OCI-LY1 (cell line): Measurements from ENCODE around the gene ASIC3.

ENCODE experiments used
- H2AFZ ChIP-seq: fragments of 200-600 bp; sonication (generic), shearing (Covaris generic); 2 replicates; pipeline ENCODE4 v1.6.0; 2014; ENCODE audit warnings: antibody characterized with exemption, mild to moderate bottlenecking, low read length
- H3F3A ChIP-seq: fragments of 200-600 bp; sonication (generic), shearing (Covaris generic); 2 replicates; pipeline ENCODE4 v1.6.0; 2014; ENCODE audit warnings: mild to moderate bottlenecking, antibody characterized with exemption, low read length, moderate library complexity; ENCODE audit not compliant: insufficient read depth
- H3K27ac ChIP-seq: fragments of 200-600 bp; sonication (generic); 2 replicates; pipeline ENCODE4 v1.5.1; 2014; ENCODE audit warnings: low read length, mixed run types, mild to moderate bottlenecking, low read depth; ENCODE audit not compliant: poor library complexity, severe bottlenecking
- H3K27me3 ChIP-seq: fragments of 200-600 bp; sonication (generic); 2 replicates; pipeline ENCODE4 v1.6.0; 2014; ENCODE audit warnings: antibody characterized with exemption, mild to moderate bottlenecking, low read length, moderate library complexity; ENCODE audit not compliant: insufficient read depth
- H3K36me3 ChIP-seq: fragments of 200-600 bp; sonication (generic); 2 replicates; pipeline ENCODE4 v1.6.1; 2014; ENCODE audit warnings: mild to moderate bottlenecking, antibody characterized with exemption, low read length, moderate library complexity, mixed read lengths; ENCODE audit not compliant: insufficient read depth
- H3K4me1 ChIP-seq: fragments of 200-600 bp; sonication (generic); 2 replicates; pipeline ENCODE4 v1.5.1; 2014; ENCODE audit warnings: mild to moderate bottlenecking, low read length, moderate library complexity; ENCODE audit not compliant: insufficient read depth, severe bottlenecking
- H3K4me2 ChIP-seq: fragments of 200-600 bp; sonication (generic), shearing (Covaris generic); 2 replicates; pipeline ENCODE4 v1.6.1; 2014; ENCODE audit warnings: low read length
- H3K4me3 ChIP-seq: fragments of 200-600 bp; sonication (generic); 2 replicates; pipeline ENCODE4 v1.5.1; 2014; ENCODE audit warnings: low read length, low read depth, mild to moderate bottlenecking, mixed read lengths; ENCODE audit not compliant: poor library complexity, severe bottlenecking
- H3K79me2 ChIP-seq: fragments of 200-600 bp; shearing (Covaris generic); 2 replicates; pipeline ENCODE4 v1.6.1; 2016; ENCODE audit warnings: mixed run types, low read length, mixed read lengths; ENCODE audit not compliant: insufficient read depth
- H3K9ac ChIP-seq: fragments of 200-600 bp; sonication (generic), shearing (Covaris generic); 2 replicates; pipeline ENCODE4 v1.6.1; 2014; ENCODE audit warnings: mild to moderate bottlenecking, low read length, mixed read lengths
- H3K9me2 ChIP-seq: fragments of 200-600 bp; sonication (generic), shearing (Covaris generic); 2 replicates; pipeline ENCODE4 v1.6.1; 2014; ENCODE audit warnings: low read depth, mild to moderate bottlenecking, low read length, mixed read lengths
- H3K9me3 ChIP-seq: fragments of 200-600 bp; shearing (Covaris generic); 2 replicates; pipeline ENCODE4 v1.6.1; 2014; ENCODE audit warnings: low read length, mixed read lengths
- H4K20me1 ChIP-seq: fragments of 200-600 bp; sonication (generic), shearing (Covaris generic); 2 replicates; pipeline ENCODE4 v1.6.0; 2016; ENCODE audit warnings: mild to moderate bottlenecking, low read length; ENCODE audit not compliant: insufficient read depth
- CTCF ChIP-seq: fragments of 200-600 bp; sonication (generic), shearing (Covaris generic); IDR thresholded peaks from 2 replicates; pipeline ENCODE4 v1.5.1; 2017; ENCODE audit warnings: mild to moderate bottlenecking, antibody characterized with exemption, low read length, moderate library complexity, mixed read lengths
- EZH2 ChIP-seq: fragments of 200-600 bp; sonication (generic), shearing (Covaris generic); IDR thresholded peaks from 2 replicates; pipeline ENCODE4 v1.8.0; 2017; ENCODE audit warnings: borderline replicate concordance, mixed run types, mild to moderate bottlenecking, antibody characterized with exemption, low read length, moderate library complexity, mixed read lengths

The ASIC3 gene

DNA sequence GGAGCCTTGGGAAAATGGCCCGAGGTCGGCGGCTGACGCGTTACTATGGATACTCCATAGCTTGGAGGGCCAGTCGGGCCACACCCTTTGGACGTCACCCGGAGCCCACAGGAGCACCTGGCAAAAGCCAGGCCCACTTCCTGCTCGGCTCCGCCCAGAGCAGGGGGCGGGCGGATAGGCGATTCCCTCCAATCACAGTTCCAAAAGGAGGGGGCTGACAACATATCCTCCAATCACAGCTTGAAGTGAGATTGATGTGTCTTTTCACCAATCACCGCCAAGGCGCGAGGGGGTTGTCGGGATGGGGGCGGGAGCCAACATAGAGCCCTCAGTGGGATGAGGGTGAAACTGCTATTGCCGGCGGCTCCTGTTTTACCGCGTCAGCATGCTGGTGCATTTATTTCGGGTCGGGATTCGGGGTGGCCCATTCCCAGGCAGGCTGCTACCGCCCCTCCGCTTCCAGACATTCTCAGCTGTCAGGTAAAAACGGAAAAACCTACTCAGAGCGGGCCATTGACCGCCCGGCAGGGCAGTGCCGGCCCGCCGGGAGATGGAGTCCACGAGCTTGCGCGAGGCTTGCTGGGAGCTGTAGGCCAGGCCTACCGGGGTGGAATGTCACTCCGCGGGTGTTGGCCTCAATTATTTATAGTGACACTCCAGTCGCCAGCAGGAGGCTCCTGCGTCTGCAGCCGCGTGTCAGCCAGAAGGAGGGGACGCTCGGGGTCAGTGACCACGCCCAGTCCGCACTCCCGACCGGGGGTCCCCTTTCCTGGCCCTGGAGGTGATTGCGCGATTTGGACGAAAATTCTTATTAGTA lies 20.0 kb upstream of the ASIC3 start, which contains the start of gene ABCB8:
Gene ABCB8 (plus strand): TSS at position 320 of the 817 bp plus-strand sequence. CDS start 66 bp downstream, at position 386.
- H2AFZ ChIP-seq: peak within 1 kb of the TSS; percentile 48; the same call in 1 of the 2 replicates
- peak within 1 kb of the TSS; percentile 73 for H3K4me3 ChIP-seq
- peaks cover 24% of the 10 kb centered on the region for H3K4me1 ChIP-seq
- no peaks in the 10 kb centered on the region for H3K36me3 ChIP-seq
- peak within 1 kb of the TSS; percentile 66 for H3K4me2 ChIP-seq
- peak within 1 kb of the TSS; percentile 5 for H3K27ac ChIP-seq
- no peaks in the 10 kb centered on the region for H4K20me1 ChIP-seq
- H3K9me3 ChIP-seq: no peaks in the 10 kb centered on the region
- no peaks in the 10 kb centered on the region for H3K27me3 ChIP-seq
- peak within 1 kb of the TSS; percentile 71 for H3K9ac ChIP-seq
- H3K79me2 ChIP-seq: no peaks in the 10 kb centered on the region
- peak; percentile 54 for TF ChIP-seq CTCF
- TF ChIP-seq EZH2: no peak
- no peaks in the 10 kb centered on the region for H3F3A ChIP-seq
- no peaks in the 10 kb centered on the region for H3K9me2 ChIP-seq

GRCh38 chr7:151028948-151029501 lies 19.3 kb upstream of the ASIC3 start:
- Histone ChIP-seq H3K79me2 (no peaks in the 10 kb centered on the region), H3K9me2 (no peaks in the 10 kb centered on the region), H3K27ac (no peak overlapping the region), H3F3A (no peaks in the 10 kb centered on the region), H3K4me1 (peaks cover 24% of the 10 kb centered on the region), H3K36me3 (0 out of 2 replicates have a peak, but pooled peaks cover 3% of the 10 kb centered on the region), H3K4me2 (peak overlapping the region; percentile 66), H3K27me3 (no peaks in the 10 kb centered on the region), H2AFZ (no peak overlapping the region), H3K9me3 (no peaks in the 10 kb centered on the region), H3K4me3 (peak overlapping the region; percentile 73), H3K9ac (peak overlapping the region; percentile 71), H4K20me1 (no peaks in the 10 kb centered on the region)
- no peak for TF ChIP-seq CTCF
- TF ChIP-seq EZH2: no peak

GRCh38 chr7:151031011-151031410 lies 17.3 kb upstream of the ASIC3 start:
- Histone ChIP-seq H3K4me2 (no peak overlapping the region), H3K4me3 (no peak overlapping the region), H4K20me1 (no peaks in the 10 kb centered on the region), H3K9me2 (no peaks in the 10 kb centered on the region), H3K9ac (no peak overlapping the region), H3K27me3 (no peaks in the 10 kb centered on the region), H3K79me2 (no peaks in the 10 kb centered on the region), H3K9me3 (no peaks in the 10 kb centered on the region), H3F3A (no peaks in the 10 kb centered on the region), H2AFZ (no peak overlapping the region), H3K36me3 (peaks cover 21% of the 10 kb centered on the region; the same call in 1 of the 2 replicates), H3K4me1 (peaks cover 24% of the 10 kb centered on the region), H3K27ac (no peak overlapping the region)
- TF ChIP-seq EZH2: no peak
- TF ChIP-seq CTCF: no peak
